Activated T-cell treated with anti-CD3 and anti-CD28 coated beads for 24 hours (primary cell): ENCODE results near the gene RBBP9.
"Not testable (repeated sequence)": the region's sequence is repeated elsewhere in the genome, so short reads cannot be mapped to it uniquely, and the experiment has no call there.

Source experiments
- DNase-seq: peaks from one replicate; pipeline ENCODE4 v3.0.0-alpha.2; 2020; ENCODE audit warnings: low read depth

Gene RBBP9

DNA sequence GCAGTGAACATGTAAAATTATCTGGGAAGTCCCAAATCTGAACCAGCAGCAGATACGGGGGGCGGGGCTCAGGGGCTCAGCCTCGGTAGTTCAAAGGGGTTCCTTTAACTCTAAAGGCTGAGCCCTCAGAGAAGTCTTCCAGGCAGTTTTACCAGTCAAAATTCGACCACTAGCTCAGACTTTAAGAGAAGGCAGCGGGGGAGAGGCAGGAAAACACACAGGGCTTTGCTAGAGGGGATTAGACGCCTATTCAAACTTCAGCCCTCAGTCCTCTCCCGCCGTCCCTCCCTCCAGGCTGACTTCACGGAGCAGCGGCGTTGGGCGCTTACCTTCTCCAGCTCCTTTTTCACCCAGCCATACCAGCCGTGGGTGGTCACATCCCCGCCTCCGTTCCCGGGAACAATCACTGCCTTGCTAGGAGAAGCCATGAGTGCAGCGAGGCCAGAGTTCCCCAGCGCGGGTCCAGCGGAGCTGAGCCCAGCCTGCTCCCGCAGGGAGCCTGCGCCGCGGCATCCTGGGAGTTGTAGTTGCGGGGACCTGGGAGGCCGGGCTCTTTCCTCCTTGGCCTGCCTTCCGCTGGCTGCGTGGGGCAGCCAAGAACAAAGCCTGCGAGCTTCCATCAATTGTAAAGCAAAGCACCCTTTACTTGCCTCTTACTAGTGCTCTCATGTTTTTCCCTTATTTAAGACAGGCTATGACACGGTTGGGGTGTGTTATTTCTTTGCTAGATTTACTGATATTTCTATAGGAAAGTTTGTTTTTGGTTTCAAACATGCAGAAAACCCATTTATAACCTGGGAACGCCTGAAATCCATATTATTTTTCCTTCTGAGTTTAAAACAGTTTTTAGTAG lies at the start of gene RBBP9:
Gene RBBP9, minus strand, starts transcription at position 486 of the 853 bp plus-strand sequence. Its CDS starts 58 bp downstream, at position 428.
- peak; percentile 73 for DNase-seq

DNA sequence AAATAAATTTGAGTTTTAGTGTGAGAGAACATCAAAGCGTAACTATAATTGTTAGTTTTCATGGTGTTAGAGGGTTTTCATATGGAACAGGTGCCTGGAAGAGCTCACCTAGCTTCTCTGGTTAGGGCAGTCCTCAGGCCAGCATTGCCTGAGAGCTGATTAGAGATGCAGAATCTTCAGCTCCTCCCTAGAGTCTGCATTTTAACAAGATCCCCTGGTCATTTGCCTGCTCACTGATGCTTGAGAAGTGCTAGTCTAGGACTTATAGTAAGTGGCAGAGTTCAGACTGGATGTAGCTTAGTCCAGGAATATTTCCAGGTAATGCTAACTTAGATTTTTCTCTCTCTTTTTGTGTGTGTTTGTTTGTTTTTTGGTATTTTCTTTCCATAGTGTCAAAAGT lies 48.5 kb upstream of the RBBP9 start:
- no peak for DNase-seq

DNA sequence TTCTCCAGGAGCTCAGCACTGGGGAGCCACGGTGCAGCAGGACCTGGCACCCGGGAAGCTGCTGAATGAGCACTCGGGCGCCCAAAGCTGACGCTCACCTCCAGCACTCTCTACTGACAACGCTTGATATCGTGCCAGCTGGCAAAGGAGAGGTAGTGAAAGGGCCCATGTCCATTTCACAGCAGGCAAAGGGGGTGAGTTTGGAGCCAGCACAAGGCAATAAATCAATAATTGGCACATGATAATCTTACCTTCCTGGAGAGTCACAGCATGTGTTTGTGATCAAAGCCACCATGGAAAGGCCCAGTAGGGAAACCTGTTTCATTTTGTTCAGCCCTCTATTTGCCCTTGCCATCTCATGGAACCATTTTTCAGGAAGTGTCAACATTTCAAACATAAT lies 46.9 kb upstream of the RBBP9 start:
- DNase-seq = no peak

DNA sequence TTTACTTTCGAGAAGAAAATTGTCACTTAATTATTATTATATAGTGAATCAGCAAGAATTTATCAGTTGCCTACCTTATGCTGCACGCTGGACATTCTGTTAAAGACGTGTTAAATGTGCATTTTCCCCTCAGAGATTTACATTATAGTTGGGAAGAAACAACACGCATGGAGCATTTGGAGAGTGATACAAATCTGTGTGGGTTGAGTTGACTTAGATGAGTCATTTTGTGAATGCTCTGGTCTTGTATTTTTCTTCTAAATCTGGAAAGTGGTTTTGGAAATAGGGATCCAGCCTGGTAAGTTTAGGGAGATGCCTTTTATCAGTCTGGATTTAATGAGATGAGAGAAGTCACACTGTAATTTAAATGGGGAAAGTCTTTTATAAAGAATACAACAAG lies 46.2 kb upstream of the RBBP9 start:
- no peak for DNase-seq

DNA sequence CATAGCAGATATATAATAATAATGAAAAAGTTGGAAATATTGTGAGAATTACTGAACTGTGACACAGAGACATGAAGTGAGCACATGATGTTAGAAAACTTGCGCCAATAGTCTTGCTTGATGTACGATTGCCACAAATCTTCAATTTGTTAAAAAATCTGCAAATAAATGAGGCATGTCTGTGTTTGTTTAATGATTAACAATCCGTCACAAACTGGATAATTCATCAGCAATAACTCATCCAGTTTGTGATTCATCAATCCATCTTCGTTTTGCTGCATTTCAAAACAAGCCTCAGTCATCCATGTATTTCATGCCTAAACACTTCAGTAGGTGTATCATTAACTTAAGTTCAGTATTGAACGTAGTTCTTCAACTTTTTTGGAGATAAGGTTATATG lies 44.7 kb upstream of the RBBP9 start:
- DNase-seq = no peak

DNA sequence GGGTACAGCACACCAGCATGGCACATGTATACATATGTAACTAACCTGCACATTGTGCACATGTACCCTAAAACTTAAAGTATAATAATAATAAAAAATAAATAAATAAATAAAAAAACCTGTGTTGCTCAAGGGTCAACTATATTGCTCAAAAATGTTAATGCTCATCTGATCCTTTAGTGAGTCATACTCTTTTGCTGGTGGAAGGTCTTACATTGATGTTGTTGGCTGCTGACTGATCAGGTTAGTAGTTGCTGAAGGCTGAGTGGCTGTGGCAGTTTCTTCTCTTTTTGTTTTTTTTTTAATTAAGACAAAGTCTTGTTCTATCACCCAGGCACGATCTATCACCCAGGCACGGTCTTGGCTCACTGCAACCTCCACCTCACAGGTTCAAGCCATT lies 40.6 kb upstream of the RBBP9 start:
- no peak for DNase-seq

DNA sequence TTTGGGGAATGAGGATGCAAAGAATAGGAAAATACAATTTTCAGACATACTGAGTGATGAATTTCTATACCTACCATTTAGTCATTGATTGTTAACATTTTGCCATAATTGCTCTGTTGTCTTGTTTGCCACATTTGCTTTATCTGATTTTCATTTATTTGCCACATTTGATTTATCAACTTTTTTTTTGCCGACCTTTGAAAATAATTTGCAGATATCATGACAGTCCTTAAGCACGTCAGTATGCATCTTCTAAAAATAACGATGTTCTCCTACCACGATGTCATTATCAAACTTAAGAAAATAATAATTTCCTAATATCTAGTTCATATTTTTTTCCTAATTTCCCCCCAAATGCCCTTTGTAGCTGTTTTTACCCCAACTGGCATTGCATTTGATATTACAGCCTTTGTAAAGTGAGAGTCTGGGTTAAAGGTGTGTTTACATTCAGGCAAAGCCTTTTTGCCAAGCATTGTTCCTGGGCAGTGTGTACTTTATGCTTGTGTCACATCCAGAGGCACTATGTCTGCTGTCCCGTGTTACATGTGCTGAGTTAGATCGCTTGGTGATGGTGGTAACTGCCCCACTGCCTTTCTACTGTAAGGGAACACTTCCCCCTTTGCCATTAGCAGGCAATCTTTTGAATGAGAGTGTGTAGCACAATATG lies 37.1 kb upstream of the RBBP9 start:
- no peak for DNase-seq

DNA sequence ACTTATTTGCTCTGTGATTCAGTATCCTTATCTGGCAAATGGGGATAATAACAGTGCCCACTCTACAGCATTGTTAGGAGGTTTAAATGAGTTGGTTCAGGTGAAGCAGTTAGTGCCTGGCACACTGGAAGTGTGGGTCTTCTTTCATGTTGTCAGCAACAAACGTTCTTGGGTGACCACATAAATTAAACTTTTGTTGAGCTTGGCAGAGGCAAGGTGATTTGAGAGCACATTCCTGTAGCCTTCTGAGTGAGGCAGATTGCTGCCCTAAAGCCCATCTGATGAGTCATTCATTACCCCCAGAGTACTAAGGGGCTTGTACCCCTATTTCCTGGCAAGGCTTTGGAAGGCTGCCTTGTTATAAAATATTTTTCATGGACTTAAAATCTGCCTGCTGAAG lies 36.5 kb upstream of the RBBP9 start:
- DNase-seq = no peak

DNA sequence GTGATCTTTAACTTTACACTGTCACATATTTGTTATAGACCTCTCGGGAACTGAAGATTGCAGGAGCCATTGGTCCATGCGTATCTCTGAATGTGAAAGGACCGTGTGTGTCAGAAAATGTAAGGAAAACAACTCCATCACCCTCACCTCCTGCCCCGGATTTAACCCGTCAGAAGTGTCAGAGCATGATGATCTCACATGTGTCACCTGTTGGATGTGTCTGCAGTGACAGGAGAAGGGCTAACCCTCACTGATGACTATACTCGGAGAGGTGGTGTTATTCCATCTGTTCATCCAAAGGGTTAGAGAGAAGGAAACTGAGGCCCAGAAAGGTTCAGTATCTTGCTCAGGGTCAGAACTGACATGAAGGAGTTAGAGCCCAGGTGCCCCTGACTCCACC lies 35.6 kb upstream of the RBBP9 start:
- no peak for DNase-seq

DNA sequence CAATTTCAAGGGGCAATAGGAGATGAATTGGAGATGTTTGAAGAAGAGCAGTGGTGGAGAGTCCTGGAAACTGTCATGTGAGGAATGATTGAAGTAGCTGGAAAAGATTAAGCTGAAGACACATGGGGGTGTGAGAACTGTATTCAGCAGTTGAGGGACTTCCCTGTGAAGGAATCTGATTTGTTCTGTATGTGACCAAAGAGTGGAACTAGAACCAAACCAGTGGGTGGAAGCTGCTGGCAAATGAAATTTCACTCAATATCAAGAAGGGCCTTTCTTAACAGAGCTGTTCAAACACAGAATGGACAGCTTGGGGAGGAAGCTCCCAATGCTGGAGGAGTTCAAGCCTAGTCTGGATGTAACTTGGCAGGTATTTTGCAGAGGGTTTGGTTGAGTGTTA lies 32.0 kb upstream of the RBBP9 start:
- DNase-seq = no peak

DNA sequence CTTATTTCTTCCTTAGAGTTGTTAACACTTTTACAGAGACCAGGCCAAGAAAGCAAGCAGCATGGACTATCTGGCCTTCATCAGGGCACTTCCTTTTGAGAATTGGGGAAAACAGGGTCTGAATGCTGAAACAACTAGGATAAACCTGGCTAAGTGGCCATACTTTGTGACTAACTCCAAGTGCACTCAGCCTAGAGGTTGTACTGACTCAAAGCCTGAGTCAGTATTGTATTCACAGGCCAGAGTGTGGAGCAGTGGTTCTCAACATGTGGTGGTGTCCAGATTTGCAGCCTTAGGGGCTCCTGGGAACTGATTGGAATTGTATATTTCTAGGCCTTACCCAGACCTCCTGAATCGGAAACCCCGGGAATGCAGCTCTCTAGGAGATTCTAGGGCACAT lies 30.8 kb upstream of the RBBP9 start:
- no peak for DNase-seq

DNA sequence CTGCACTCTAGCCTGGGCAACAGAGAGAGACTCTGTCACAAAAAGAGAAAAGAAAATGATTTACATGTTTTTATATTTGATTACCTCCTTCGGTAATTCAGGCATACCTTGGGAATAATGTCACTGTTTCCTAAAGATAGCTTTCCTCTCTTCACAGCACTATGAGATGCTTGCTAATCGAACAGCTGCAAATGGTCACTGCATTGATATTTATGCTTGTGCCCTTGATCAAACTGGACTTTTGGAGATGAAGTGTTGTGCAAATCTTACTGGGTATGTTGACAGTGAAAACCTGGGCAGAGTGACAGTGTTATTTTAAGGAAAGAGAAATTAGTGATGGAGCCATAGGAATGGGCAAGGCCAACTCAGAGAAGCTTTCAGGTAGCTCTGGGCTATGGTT lies 30.3 kb upstream of the RBBP9 start:
- DNase-seq = no peak

DNA sequence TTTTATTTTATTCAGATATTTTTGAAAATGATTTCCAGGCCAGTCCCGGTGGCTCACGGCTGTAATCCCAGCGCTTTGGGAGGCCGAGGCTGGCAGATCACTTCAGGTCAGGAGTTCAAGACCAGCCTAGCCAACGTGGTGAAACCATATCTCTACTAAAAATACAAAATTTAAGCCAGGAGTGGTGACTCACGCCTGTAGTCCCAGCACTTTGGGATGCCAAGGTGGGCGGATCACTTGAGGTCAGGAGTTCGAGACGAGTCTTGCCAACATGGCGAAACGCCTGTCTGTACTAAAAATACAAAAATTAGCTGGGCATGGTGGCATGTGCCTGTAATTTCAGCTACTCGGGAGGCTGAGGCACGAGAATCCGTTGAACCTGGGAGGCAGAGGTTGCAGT lies 29.7 kb upstream of the RBBP9 start:
- not testable (repeated sequence) for DNase-seq

DNA sequence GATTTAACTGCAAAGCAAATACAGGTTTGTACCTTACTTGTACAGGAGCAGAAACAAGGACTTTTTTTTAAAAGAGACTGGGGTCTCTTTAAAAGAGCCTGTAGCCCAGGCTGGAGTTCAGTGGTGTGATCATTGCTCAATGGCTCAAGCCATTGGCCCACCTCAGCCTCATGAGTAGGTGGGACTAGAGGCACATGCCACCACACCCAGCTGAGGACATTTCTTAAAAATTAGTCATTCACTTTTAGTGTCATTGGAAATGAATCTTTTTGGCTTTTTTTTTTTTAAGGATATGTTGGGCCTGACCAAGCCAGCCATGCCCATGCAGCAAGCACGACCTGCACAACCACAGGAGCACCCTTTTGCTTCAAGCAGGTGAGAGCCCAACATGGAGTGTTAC lies 27.6 kb upstream of the RBBP9 start:
- DNase-seq = no peak

DNA sequence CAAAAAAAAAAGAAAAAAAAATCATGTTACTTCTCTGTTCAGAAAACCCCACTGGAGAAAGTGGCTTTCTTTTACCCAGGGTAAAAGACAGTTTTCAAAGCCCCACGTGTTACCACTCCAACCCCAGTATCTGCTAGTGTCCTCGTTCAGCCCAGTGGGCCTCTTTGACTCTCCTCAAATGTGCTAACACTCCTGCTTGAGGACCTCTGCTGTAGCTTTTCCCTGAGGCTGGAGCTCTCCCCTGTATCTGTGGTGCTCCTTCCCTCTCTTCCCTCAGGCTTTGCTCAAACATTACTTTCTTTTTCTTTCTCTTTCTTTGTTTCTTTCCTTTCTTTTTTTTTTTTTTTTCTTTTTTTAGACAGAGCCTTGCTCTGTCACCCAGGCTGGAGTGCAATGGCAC lies 26.0 kb upstream of the RBBP9 start:
- DNase-seq = no peak

DNA sequence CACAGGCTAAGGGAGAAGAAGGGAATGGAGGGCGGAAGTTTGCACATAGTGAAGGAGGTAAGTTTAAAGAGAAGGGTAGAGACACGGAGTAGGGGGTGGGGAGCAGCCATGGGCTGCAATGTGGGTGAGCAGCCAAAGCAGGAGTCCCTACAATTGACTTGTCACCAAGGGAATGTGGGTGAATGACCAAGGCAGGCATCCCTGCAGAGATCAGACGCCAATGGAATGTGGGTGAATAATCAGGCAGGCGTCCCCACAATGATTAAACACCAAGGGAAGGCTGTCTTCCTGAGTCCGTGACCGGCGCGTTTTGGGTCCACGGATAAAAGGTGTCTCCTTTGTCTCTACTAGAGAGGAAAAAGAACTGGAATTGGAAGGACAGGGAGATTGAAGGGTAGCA lies 25.0 kb upstream of the RBBP9 start:
- DNase-seq = not testable (repeated sequence)

DNA sequence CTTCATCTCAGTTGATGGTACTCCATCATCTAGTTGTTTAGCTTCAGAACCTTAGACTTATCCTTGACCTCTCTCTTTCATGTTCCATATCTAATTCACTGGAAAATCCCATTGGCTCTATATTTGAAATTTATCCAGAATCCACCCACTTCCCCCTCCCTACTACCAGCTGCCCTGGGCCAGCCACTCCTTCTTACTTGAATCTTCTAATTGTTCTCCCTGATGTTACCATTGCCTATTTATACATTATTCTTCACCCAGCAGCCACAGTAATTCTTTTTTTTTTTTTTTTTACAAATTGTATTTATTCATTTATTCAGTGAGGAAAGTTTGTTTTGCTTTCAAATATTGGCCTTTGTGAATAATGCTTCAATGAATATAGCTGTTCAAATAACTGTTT lies 18.9 kb upstream of the RBBP9 start:
- DNase-seq = no peak

DNA sequence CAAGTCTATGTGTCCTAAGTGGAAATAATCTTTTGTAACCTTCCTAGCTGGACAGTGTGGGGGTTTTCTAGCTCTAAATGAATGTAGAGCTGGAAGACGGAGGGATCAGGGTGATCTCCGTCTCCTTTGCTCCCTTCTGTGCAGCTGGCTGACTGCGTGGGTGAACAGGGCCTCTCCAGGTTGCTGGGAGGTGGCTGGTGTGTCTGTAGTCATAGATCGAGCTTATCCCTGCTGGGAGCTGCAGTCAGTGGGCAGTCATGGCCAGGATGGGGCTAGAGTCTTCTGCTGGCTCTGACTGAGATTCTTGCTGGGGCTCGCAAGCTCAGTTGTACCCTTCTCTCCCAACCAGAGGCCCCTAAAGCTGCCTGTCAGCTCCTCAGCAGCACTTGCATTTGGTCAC lies 17.1 kb upstream of the RBBP9 start:
- DNase-seq = no peak

DNA sequence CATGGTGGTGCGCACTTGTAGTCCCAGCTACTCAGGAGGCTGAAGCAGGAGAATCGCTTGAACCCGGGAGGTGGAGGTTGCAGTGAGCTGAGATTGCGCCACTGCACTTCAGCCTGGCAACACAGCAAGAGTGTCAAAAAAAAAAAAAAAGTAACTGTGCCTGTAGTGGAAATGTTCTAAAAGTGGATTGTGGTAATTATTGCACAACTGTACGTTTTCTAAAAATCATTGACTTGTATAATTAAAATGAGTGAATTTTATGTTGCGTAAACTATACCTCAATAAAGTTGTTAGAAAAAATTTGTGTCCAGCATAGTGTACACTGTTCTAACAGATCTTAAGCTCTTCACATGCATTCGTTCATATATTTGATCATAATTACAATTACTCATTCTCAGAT lies 16.2 kb upstream of the RBBP9 start:
- DNase-seq = no peak

DNA sequence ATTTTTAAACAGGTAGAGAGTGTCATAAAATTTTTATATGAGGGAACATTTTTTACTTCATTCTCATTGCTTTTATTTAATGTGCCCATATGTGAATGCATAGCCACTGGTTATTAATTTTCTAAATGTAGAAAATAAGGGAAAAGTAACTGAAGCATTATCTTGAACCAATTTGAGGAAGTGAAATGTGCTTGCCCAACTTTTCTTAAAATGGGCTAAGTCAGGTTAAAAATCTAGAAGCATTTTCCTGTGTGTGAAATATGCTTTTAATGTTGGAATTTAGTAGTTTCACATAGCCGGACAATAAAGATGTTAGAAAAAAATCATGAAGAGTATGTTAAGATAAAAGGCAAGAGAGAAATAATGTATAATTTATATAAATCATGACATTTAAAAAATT lies 14.5 kb upstream of the RBBP9 start:
- no peak for DNase-seq

DNA sequence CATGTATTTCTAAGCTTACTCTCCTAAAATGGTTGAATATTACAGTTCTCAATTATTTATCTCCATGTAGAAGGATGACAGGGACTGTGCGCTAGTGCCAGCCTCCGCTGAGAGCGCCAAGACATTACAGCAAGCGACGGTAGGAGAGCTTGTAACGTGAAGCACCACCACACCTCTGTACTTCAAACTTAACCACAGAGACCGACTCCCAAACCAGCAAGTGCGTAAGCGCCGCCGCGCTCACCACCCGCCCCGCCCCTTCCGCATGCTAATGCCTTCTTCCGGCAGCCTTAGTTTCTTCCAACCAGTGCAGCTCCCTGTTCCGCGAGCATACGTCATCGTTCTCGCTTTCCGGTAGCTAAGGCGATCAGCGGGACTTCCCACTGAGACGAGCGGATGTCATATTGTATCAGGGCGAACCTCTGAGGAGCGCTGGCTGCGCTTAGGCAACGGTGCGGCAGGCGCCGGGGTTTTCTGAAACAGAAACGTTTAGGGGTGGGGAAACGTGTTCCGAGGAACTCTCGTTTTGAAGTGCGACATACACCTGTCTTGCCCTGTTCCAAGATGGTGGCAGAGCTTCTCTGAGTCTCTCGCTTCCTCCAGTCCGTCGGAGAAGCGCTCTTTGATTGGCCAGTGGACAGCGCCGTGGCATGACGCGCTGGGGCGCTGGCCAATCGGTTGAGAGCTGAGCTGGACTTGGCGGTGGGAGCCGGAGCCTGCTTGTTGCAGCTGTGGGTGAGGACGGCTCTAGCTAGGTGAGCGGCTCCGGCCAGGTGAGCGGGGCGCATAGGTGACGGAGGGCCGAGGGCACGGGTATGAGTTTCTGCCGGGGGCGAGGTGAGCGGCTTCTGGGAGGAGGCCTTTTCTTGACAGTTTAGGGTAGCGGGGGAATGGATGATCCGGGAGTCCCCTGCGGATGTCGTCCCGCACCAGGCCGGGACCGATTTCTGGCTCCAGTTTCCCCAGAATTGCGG lies 10.5 kb upstream of the RBBP9 start, which contains the start of gene SEC23B:
Gene SEC23B, plus strand, starts transcription at position 723 of the 974 bp plus-strand sequence. CDS start 2,896 bp downstream, outside the sequence.
- peak; percentile 96 for DNase-seq

DNA sequence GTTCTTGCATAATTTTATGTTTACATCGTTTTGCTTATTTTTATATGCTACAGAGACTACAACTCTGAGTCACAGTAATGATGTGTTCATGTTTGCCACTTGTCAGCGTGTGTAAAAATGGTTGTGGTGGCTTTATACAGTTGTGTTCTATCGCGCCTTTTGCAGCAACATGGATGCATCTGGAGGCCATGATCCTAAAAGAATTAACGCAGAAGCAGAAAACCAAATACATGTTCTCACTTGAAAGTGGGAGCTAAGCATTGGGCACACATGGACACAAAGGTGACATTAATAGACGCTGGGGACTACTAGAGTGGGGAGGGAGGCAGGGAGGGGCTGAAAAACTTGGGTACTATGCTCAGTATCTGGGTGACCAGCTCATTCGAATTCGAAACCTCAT lies 9.7 kb upstream of the RBBP9 start:
- no peak for DNase-seq
